Tibial nerve (tissue), 4 donors: Measurements from ENCODE around the gene CLEC4C. TPM values are rescaled to one million over a fixed set of nuclear protein-coding genes. Genes with fewer than 3 reads are reported as not detected.

Experiments
- DNase-seq, 2 donors: peaks; one replicate each; pipeline ENCODE4 v3.0.0-alpha.2; 2019; ENCODE audit warnings: low spot score in 2 of 2
- H3K27ac ChIP-seq, 4 donors: fragments of 200-600 bp; sonication (generic) in 3 of 4; one replicate each; pipeline ENCODE4 v1.5.1; 2017 to 2019; ENCODE audit warnings: mild to moderate bottlenecking in 1 of 4
- H3K27me3 ChIP-seq, 2 donors: fragments of 200-600 bp; sonication (generic) in 1 of 2; one replicate each; pipeline versions ENCODE4 v1.5.1 to v1.6.0; 2017 to 2019
- H3K36me3 ChIP-seq, 3 donors: fragments of 200-600 bp; sonication (generic); one replicate each; pipeline ENCODE4 v1.5.1; 2018 to 2019
- H3K4me1 ChIP-seq, 4 donors: fragments of 200-600 bp; sonication (generic) in 3 of 4; one replicate each; pipeline ENCODE4 v1.5.1; 2017 to 2019
- H3K4me3 ChIP-seq, 4 donors: fragments of 200-600 bp; sonication (generic) in 3 of 4; one replicate each; pipeline ENCODE4 v1.5.1; 2017 to 2019; ENCODE audit warnings: mild to moderate bottlenecking in 1 of 4, moderate library complexity in 1 of 4
- H3K9me3 ChIP-seq, 4 donors: fragments of 200-600 bp; sonication (generic) in 3 of 4; one replicate each; pipeline ENCODE4 v1.5.1; 2017 to 2019
- CTCF ChIP-seq, 5 experiments: fragments of 200-600 bp in 3 of 5; fragments of 450-650 bp in 2 of 5; sonication (generic) in 3 of 5; IDR thresholded peaks; one replicate each; pipeline ENCODE4 v1.5.1; 2016 to 2019; ENCODE audit warnings: antibody characterized with exemption in 5 of 5, mild to moderate bottlenecking in 3 of 5, moderate library complexity in 2 of 5
- EP300 ChIP-seq, 2 donors: sonication (generic); formaldehyde crosslinking; IDR thresholded peaks; one replicate each; pipeline ENCODE4 v1.6.1; 2017; ENCODE audit warnings: antibody characterized with exemption in 2 of 2, mild to moderate bottlenecking in 1 of 2
- POLR2A ChIP-seq, 2 donors: fragments of 450-650 bp; IDR thresholded peaks; one replicate each; pipeline ENCODE4 v1.6.1; 2017; ENCODE audit warnings: antibody characterized with exemption in 2 of 2, mild to moderate bottlenecking in 2 of 2, moderate library complexity in 2 of 2
- WGBS, 2 donors: methylation state at CpG; one replicate each; pipeline ENCODE4 v1.1.5; 2018; 5-methylcytosine and 5-hydroxymethylcytosine counted together
- total RNA-seq, 4 donors: library from RNA; depleted of rRNA; stranded (reverse); fragments of >200 nt; gene quantifications; one replicate each; pipeline ENCODE4 v1.1.0, GENCODE V29; 2016

CLEC4C gene
- total RNA-seq, 4 donors from 2014 or later, result not detected

GRCh38 chr12:7719946-7720730 is 27.0 kb downstream of the CLEC4C start:
- Histone ChIP-seq H3K27ac (no peak overlapping the region), H3K4me3 (no peak overlapping the region), H3K4me1 (no peaks in the 10 kb centered on the region), H3K36me3 (no peaks in the 10 kb centered on the region), H3K27me3 (no peaks in the 10 kb centered on the region), H3K9me3 (no peaks in the 10 kb centered on the region)
- no peak for DNase-seq
- WGBS, 2 donors, result 65 to 69% methylated on average over 15 of the region's 15 CpGs
- TF ChIP-seq POLR2A (IDR thresholded peaks at IDR 0.05) (no peak), CTCF (IDR thresholded peaks at IDR 0.05) (no peak), EP300 (IDR thresholded peaks at IDR 0.05) (no peak)

GRCh38 chr12:7716381-7716780 is 30.8 kb downstream of the CLEC4C start:
- Histone ChIP-seq H3K4me3 (no peak overlapping the region), H3K27me3 (no peaks in the 10 kb centered on the region), H3K27ac (no peak overlapping the region), H3K9me3 (peaks cover 0 to 7% (median 0%) of the 10 kb centered on the region in 4 donors), H3K36me3 (no peaks in the 10 kb centered on the region), H3K4me1 (no peaks in the 10 kb centered on the region)
- no peak for TF ChIP-seq CTCF (IDR thresholded peaks at IDR 0.05)
- TF ChIP-seq EP300 (IDR thresholded peaks at IDR 0.05), result no peak
- TF ChIP-seq POLR2A (IDR thresholded peaks at IDR 0.05), result no peak
- no peak for DNase-seq
- WGBS, 2 donors, result 11 to 13% methylated on average over 5 of the region's 5 CpGs

DNA sequence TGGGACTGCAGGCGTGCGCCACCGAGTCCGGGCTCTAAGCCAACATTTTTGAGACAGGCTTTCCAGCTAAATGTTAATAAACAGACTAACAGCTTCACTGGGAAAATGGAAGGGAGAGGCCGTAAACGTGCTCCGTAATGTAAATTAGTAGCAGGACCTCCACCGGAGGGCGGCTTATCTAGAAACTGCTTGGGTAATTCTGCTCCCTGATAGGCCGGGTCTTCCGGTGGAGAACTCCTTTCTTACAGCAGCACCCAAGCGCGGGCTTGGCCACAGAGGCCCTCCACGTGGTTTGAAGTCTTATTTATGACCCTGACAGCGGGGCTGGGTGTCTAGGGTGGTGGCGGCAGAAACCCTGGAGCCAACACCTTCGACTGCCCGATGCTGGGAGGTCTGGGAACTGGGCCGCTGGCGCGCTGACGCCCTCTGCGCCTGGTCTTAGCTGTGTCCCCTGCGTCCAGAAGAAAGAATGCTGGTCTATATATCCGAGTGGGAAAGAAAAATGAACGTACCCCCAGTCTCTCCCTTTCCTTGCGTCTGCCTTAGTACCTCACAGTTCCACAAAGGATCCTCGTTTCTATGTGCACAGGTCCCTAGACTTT is 34.2 kb downstream of the CLEC4C start:
- no peaks in the 10 kb centered on the region for H3K36me3 ChIP-seq
- 92% methylated on average over 28 of the region's 28 CpGs for WGBS, 2 donors
- no peak for DNase-seq
- no peak overlapping the region for H3K27ac ChIP-seq
- no peaks in the 10 kb centered on the region for H3K4me1 ChIP-seq
- no peak overlapping the region for H3K4me3 ChIP-seq
- TF ChIP-seq POLR2A (IDR thresholded peaks at IDR 0.05), result no peak
- no peak for TF ChIP-seq CTCF (IDR thresholded peaks at IDR 0.05)
- no peak for TF ChIP-seq EP300 (IDR thresholded peaks at IDR 0.05)
- no peaks in the 10 kb centered on the region for H3K27me3 ChIP-seq
- peaks cover 0 to 7% (median 0%) of the 10 kb centered on the region in 4 donors for H3K9me3 ChIP-seq

GRCh38 chr12:7711133-7711532 is 36.0 kb downstream of the CLEC4C start, which contains the start of gene DPPA3:
Gene DPPA3 (plus strand): TSS chr12:7711433. CDS start chr12:7711571, 138 bp downstream.
- H3K4me1 ChIP-seq, result no peaks in the 10 kb centered on the region
- no peak within 1 kb of the TSS for H3K4me3 ChIP-seq
- no peaks in the 10 kb centered on the region for H3K36me3 ChIP-seq
- H3K27me3 ChIP-seq, result no peaks in the 10 kb centered on the region
- WGBS, 2 donors, result 67 to 77% methylated on average over 7 of the region's 7 CpGs
- peaks cover 0 to 13% (median 0%) of the 10 kb centered on the region in 4 donors for H3K9me3 ChIP-seq
- TF ChIP-seq POLR2A (IDR thresholded peaks at IDR 0.05) (no peak), CTCF (IDR thresholded peaks at IDR 0.05) (no peak), EP300 (IDR thresholded peaks at IDR 0.05) (no peak)
- H3K27ac ChIP-seq, result no peak within 1 kb of the TSS
- no peak for DNase-seq
